ENCODE data around the gene BAAT.

BAAT gene

GRCh38 chr9:101398068-101398929, 13.5 kb upstream of the BAAT start, which contains the start of the genes MRPL50 and ZNF189:
Gene MRPL50 (minus strand): TSS chr9:101398618. CDS start chr9:101398592, 26 bp downstream.
Gene ZNF189 (plus strand): TSS chr9:101398851. CDS start chr9:101399157, 306 bp downstream.
- DNase-seq = peak; percentile 100

- DNase-seq = no peak
Observed at GRCh38 chr9:101397746-101398067, 12.9 kb upstream of the BAAT start.

- no peak for DNase-seq
Observed at GRCh38 chr9:101394687-101395086, 9.9 kb upstream of the BAAT start.

- DNase-seq = no peak
Observed at GRCh38 chr9:101393135-101393534, 8.3 kb upstream of the BAAT start.

GRCh38 chr9:101388507-101388993, 3.7 kb upstream of the BAAT start:
- DNase-seq = no peak

GRCh38 chr9:101387871-101388506, 3.2 kb upstream of the BAAT start:
- DNase-seq = no peak

- no peak for DNase-seq
Observed at GRCh38 chr9:101383361-101383760, 1.4 kb downstream of the BAAT start.

- DNase-seq = no peak
Observed at GRCh38 chr9:101381833-101382342, 2.9 kb downstream of the BAAT start.

GRCh38 chr9:101381118-101381517, 3.7 kb downstream of the BAAT start:
- no peak for DNase-seq

- DNase-seq = no peak
Observed at GRCh38 chr9:101380295-101380694, 4.5 kb downstream of the BAAT start.

GRCh38 chr9:101376111-101376848, 8.5 kb downstream of the BAAT start:
- DNase-seq = no peak

GRCh38 chr9:101375546-101375945, 9.3 kb downstream of the BAAT start:
- no peak for DNase-seq

GRCh38 chr9:101372327-101373118, 12.3 kb downstream of the BAAT start:
- DNase-seq = no peak

- DNase-seq = no peak
Observed at GRCh38 chr9:101371813-101372212, 13.0 kb downstream of the BAAT start.

GRCh38 chr9:101369884-101370531, 14.8 kb downstream of the BAAT start:
- DNase-seq = no peak

GRCh38 chr9:101369286-101369685, 15.5 kb downstream of the BAAT start:
- DNase-seq = no peak

GRCh38 chr9:101367323-101367722, 17.5 kb downstream of the BAAT start:
- DNase-seq = no peak

GRCh38 chr9:101366038-101366756, 18.6 kb downstream of the BAAT start:
- DNase-seq = no peak

GRCh38 chr9:101365181-101365580, 19.6 kb downstream of the BAAT start:
- DNase-seq = no peak

- DNase-seq = no peak
Observed at GRCh38 chr9:101362450-101362849, 22.4 kb downstream of the BAAT start.

- no peak for DNase-seq
Observed at GRCh38 chr9:101360647-101361046, 24.2 kb downstream of the BAAT start.

All from left hindlimb (tissue), 1 donor.